Measurements from ENCODE around the gene ARHGEF39. TPM values are rescaled to one million over a fixed set of nuclear protein-coding genes. Genes with fewer than 3 reads are reported as not detected.
A peak's percentile ranks its signal among the peaks of the same experiment; 100 is the strongest.

ARHGEF39 gene
- polyA plus RNA-seq (ENCODE audit: insufficient read length in 3 of 3) = 10 to 100 TPM in 2 of 3 donors, 1 to 10 TPM in 1; 8.7 to 14.0 (median 12.9) TPM
- long read RNA-seq, donor 1, partial matches to known transcripts = 0 of 2 reads
- long read RNA-seq, donor 1, other reads (novel, unspliced or antisense) = 0 of 2 reads
- long read RNA-seq, donor 2, partial matches to known transcripts = 5 of 44 reads
- long read RNA-seq, donor 2, other reads (novel, unspliced or antisense) = 36 of 44 reads
- long read RNA-seq, donor 3, partial matches to known transcripts = 35 of 76 reads
- long read RNA-seq, donor 3, other reads (novel, unspliced or antisense) = 40 of 76 reads
- long read RNA-seq, donor 4 = 0 reads
- long read RNA-seq, donor 5, partial matches to known transcripts = 0 of 1 reads
- long read RNA-seq, donor 5, other reads (novel, unspliced or antisense) = 0 of 1 reads
- long read RNA-seq, donor 6, partial matches to known transcripts = 0 of 3 reads
- long read RNA-seq, donor 6, other reads (novel, unspliced or antisense) = 0 of 3 reads
- long read RNA-seq, donor 7, partial matches to known transcripts = 0 of 2 reads
- long read RNA-seq, donor 7, other reads (novel, unspliced or antisense) = 0 of 2 reads
- long read RNA-seq, donor 8 = 0 reads
- long read RNA-seq, donor 9, partial matches to known transcripts = 5 of 9 reads
- long read RNA-seq, donor 9, other reads (novel, unspliced or antisense) = 0 of 9 reads
- long read RNA-seq, donor 10, partial matches to known transcripts = 0 of 1 reads
- long read RNA-seq, donor 10, other reads (novel, unspliced or antisense) = 0 of 1 reads
- long read RNA-seq, donor 11, partial matches to known transcripts = 18 of 19 reads
- long read RNA-seq, donor 11, other reads (novel, unspliced or antisense) = 0 of 19 reads
- long read RNA-seq, donor 12, partial matches to known transcripts = 0 of 4 reads
- long read RNA-seq, donor 12, other reads (novel, unspliced or antisense) = 0 of 4 reads
- long read RNA-seq, donor 13, partial matches to known transcripts = 0 of 2 reads
- long read RNA-seq, donor 13, other reads (novel, unspliced or antisense) = 0 of 2 reads
- long read RNA-seq, donor 14 = 0 reads
- long read RNA-seq, donor 15, partial matches to known transcripts = 0 of 4 reads
- long read RNA-seq, donor 15, other reads (novel, unspliced or antisense) = 0 of 4 reads
- long read RNA-seq, donor 16, partial matches to known transcripts = 0 of 1 reads
- long read RNA-seq, donor 16, other reads (novel, unspliced or antisense) = 0 of 1 reads

GRCh38 chr9:35664531-35665470 is at the start of gene ARHGEF39:
Gene ARHGEF39, minus strand, starts transcription at chr9:35665195. Its CDS starts 26 bp downstream, at chr9:35665169.
- peak; percentile 84 for DNase-seq

- no peak for DNase-seq
These were observed 49.1 kb upstream of the ARHGEF39 start for GRCh38 chr9:35714123-35714522.

- DNase-seq = no peak
These were observed 48.6 kb upstream of the ARHGEF39 start for GRCh38 chr9:35713578-35713977.

GRCh38 chr9:35712762-35713400 is 47.9 kb upstream of the ARHGEF39 start:
- no peak for DNase-seq

- DNase-seq = no peak
These were observed 46.8 kb upstream of the ARHGEF39 start for GRCh38 chr9:35711501-35712428.

- no peak for DNase-seq
These were observed 46.0 kb upstream of the ARHGEF39 start for GRCh38 chr9:35710818-35711500.

GRCh38 chr9:35708146-35708545 is 43.2 kb upstream of the ARHGEF39 start:
- DNase-seq = no peak

GRCh38 chr9:35706951-35707350 is 42.0 kb upstream of the ARHGEF39 start:
- no peak for DNase-seq

- DNase-seq = no peak
These were observed 40.9 kb upstream of the ARHGEF39 start for GRCh38 chr9:35705836-35706430.

GRCh38 chr9:35705372-35705771 is 40.4 kb upstream of the ARHGEF39 start:
- no peak for DNase-seq

GRCh38 chr9:35703906-35704672 is 39.1 kb upstream of the ARHGEF39 start:
- DNase-seq = no peak

GRCh38 chr9:35702696-35703095 is 37.7 kb upstream of the ARHGEF39 start:
- no peak for DNase-seq

GRCh38 chr9:35700942-35701341 is 35.9 kb upstream of the ARHGEF39 start:
- DNase-seq = no peak

- DNase-seq = no peak
These were observed 35.0 kb upstream of the ARHGEF39 start for GRCh38 chr9:35700031-35700430.

- DNase-seq = no peak
These were observed 33.2 kb upstream of the ARHGEF39 start for GRCh38 chr9:35698231-35698630.

- DNase-seq = no peak
These were observed 32.5 kb upstream of the ARHGEF39 start for GRCh38 chr9:35697486-35697885.

- no peak for DNase-seq
These were observed 31.7 kb upstream of the ARHGEF39 start for GRCh38 chr9:35696520-35697215.
